HEK293 (cell line): Measurements from ENCODE around the gene TMUB1.

Experiments used
- CTCF ChIA-PET: fragments of 350-600 bp; formaldehyde crosslinking; extraction: SDS; loops from one replicate; lab custom pipeline; 2021; ENCODE audit warnings: antibody characterized with exemption; lab: Yijun Ruan, JAX
- POLR2A ChIA-PET: fragments of 300-600 bp; formaldehyde crosslinking; extraction: SDS; loops from one replicate; lab custom pipeline; 2020; ENCODE audit warnings: antibody characterized with exemption, inconsistent platforms; lab: Yijun Ruan, JAX
- H3K27ac ChIP-seq: fragments of 200-500 bp; sonication (Bioruptor generic); 2 replicates; pipeline ENCODE4 v1.5.1; 2014; ENCODE audit warnings: low read depth, low read length, control low read depth, inconsistent platforms; ENCODE audit errors: extremely low read depth
- H3K36me3 ChIP-seq, 2 experiments: fragments of 200-500 bp in 1 of 2; sonication (Bioruptor generic) in 1 of 2; 1 replicate in 1 of 2; 2 replicates in 1 of 2; pipeline ENCODE4 v1.5.1; 2014 to 2017; ENCODE audit warnings: inconsistent platforms in 2 of 2, low read length in 2 of 2; ENCODE audit not compliant: control insufficient read depth in 2 of 2, insufficient read depth in 1 of 2
- H3K4me1 ChIP-seq: fragments of 200-500 bp; sonication (Bioruptor generic); 2 replicates; pipeline ENCODE4 v1.5.1; 2014; ENCODE audit warnings: mild to moderate bottlenecking, low read length, inconsistent platforms; ENCODE audit not compliant: control insufficient read depth, insufficient read depth
- H3K4me3 ChIP-seq: 2 replicates; pipeline ENCODE4 v1.5.1; 2011; ENCODE audit warnings: low read depth, mild to moderate bottlenecking, control low read depth, low read length, moderate library complexity
- H3K9me3 ChIP-seq: fragments of 200-500 bp; sonication (Bioruptor generic); 2 replicates; pipeline ENCODE4 v1.5.1; 2014; ENCODE audit warnings: low read depth, low read length, inconsistent platforms; ENCODE audit not compliant: control insufficient read depth, insufficient read depth
- ATF2 ChIP-seq: fragments of 450-650 bp; formaldehyde crosslinking; IDR thresholded peaks from 2 replicates; pipeline ENCODE4 v1.5.1; 2016; ENCODE audit warnings: missing biosample characterization, missing genetic modification characterization, low read depth
- BCL11A ChIP-seq: fragments of 450-650 bp; formaldehyde crosslinking; IDR thresholded peaks from 2 replicates; pipeline ENCODE4 v1.5.1; 2016; ENCODE audit warnings: low read depth, missing biosample characterization, missing genetic modification characterization
- GFI1B ChIP-seq: fragments of 450-650 bp; formaldehyde crosslinking; IDR thresholded peaks from 2 replicates; pipeline ENCODE4 v1.5.1; 2016; ENCODE audit warnings: missing biosample characterization, missing genetic modification characterization
- GLIS2 ChIP-seq: fragments of 450-650 bp; formaldehyde crosslinking; IDR thresholded peaks from 2 replicates; pipeline ENCODE4 v1.5.1; 2016; ENCODE audit warnings: missing biosample characterization, missing genetic modification characterization
- OVOL3 ChIP-seq: fragments of 450-650 bp; formaldehyde crosslinking; IDR thresholded peaks from 2 replicates; pipeline ENCODE4 v1.5.1; 2016; ENCODE audit warnings: missing biosample characterization, missing genetic modification characterization
- PRDM1 ChIP-seq: fragments of 450-650 bp; formaldehyde crosslinking; IDR thresholded peaks from 2 replicates; pipeline ENCODE4; 2016; ENCODE audit warnings: missing biosample characterization, missing genetic modification characterization
- WT1 ChIP-seq: fragments of 450-650 bp; formaldehyde crosslinking; IDR thresholded peaks from 2 replicates; pipeline ENCODE4 v1.5.1; 2016; ENCODE audit warnings: missing biosample characterization, missing genetic modification characterization
- YY1 ChIP-seq: fragments of 450-650 bp; formaldehyde crosslinking; IDR thresholded peaks from 2 replicates; pipeline ENCODE4 v1.5.1; 2018; ENCODE audit warnings: missing biosample characterization, missing genetic modification characterization
- ZBTB1 ChIP-seq: fragments of 450-650 bp; formaldehyde crosslinking; IDR thresholded peaks from 2 replicates; pipeline ENCODE4 v1.5.1; 2016; ENCODE audit warnings: missing biosample characterization, missing genetic modification characterization
- ZBTB20 ChIP-seq: fragments of 450-650 bp; formaldehyde crosslinking; IDR thresholded peaks from 2 replicates; pipeline ENCODE4 v1.5.1; 2016; ENCODE audit warnings: missing biosample characterization, missing genetic modification characterization
- ZFP37 ChIP-seq: fragments of 450-650 bp; formaldehyde crosslinking; IDR thresholded peaks from 2 replicates; pipeline ENCODE4 v1.5.1; 2016; ENCODE audit warnings: missing biosample characterization, missing genetic modification characterization
- ZNF10 ChIP-seq: fragments of 450-650 bp; formaldehyde crosslinking; IDR thresholded peaks from 2 replicates; pipeline ENCODE4 v1.5.1; 2017; ENCODE audit warnings: missing biosample characterization, missing genetic modification characterization
- ZNF140 ChIP-seq: fragments of 450-650 bp; formaldehyde crosslinking; IDR thresholded peaks from 2 replicates; pipeline ENCODE4 v1.5.1; 2016; ENCODE audit warnings: missing biosample characterization, missing genetic modification characterization
- ZNF211 ChIP-seq: fragments of 450-650 bp; formaldehyde crosslinking; IDR thresholded peaks from 2 replicates; pipeline ENCODE4 v1.5.1; 2016; ENCODE audit warnings: low read depth, missing biosample characterization, missing genetic modification characterization
- ZNF214 ChIP-seq: fragments of 450-650 bp; formaldehyde crosslinking; IDR thresholded peaks from 2 replicates; pipeline ENCODE4 v1.5.1; 2017; ENCODE audit warnings: missing biosample characterization, mild to moderate bottlenecking, missing genetic modification characterization, borderline replicate concordance
- ZNF248 ChIP-seq: fragments of 450-650 bp; formaldehyde crosslinking; IDR thresholded peaks from 2 replicates; pipeline ENCODE4 v1.5.1; 2017; ENCODE audit warnings: missing biosample characterization, missing genetic modification characterization
- ZNF341 ChIP-seq: fragments of 450-650 bp; formaldehyde crosslinking; IDR thresholded peaks from 2 replicates; pipeline ENCODE4; 2016; ENCODE audit warnings: low read depth, missing biosample characterization, missing genetic modification characterization
- ZNF394 ChIP-seq: fragments of 450-650 bp; formaldehyde crosslinking; IDR thresholded peaks from 2 replicates; pipeline ENCODE4 v1.5.1; 2016; ENCODE audit warnings: missing biosample characterization, missing genetic modification characterization, mild to moderate bottlenecking, moderate library complexity, borderline replicate concordance
- ZNF426 ChIP-seq: fragments of 450-650 bp; formaldehyde crosslinking; IDR thresholded peaks from 2 replicates; pipeline ENCODE4 v1.5.1; 2017; ENCODE audit warnings: missing biosample characterization, missing genetic modification characterization, mild to moderate bottlenecking, inconsistent platforms, moderate library complexity
- ZNF449 ChIP-seq: fragments of 450-650 bp; formaldehyde crosslinking; IDR thresholded peaks from 2 replicates; pipeline ENCODE4 v1.5.1; 2017; ENCODE audit warnings: missing biosample characterization, mild to moderate bottlenecking, missing genetic modification characterization, moderate library complexity
- ZNF510 ChIP-seq: fragments of 450-650 bp; formaldehyde crosslinking; IDR thresholded peaks from 2 replicates; pipeline ENCODE4 v1.5.1; 2018; ENCODE audit warnings: mild to moderate bottlenecking, missing genetic modification characterization, missing biosample characterization; ENCODE audit not compliant: insufficient replicate concordance
- ZNF561 ChIP-seq: fragments of 450-650 bp; IDR thresholded peaks from 2 replicates; pipeline ENCODE4 v1.5.1; 2018; ENCODE audit warnings: missing biosample characterization, missing genetic modification characterization, borderline replicate concordance
- ZNF610 ChIP-seq: fragments of 450-650 bp; formaldehyde crosslinking; IDR thresholded peaks from 2 replicates; pipeline ENCODE4 v1.5.1; 2016; ENCODE audit warnings: missing biosample characterization, missing genetic modification characterization, borderline replicate concordance
- ZNF624 ChIP-seq: fragments of 450-650 bp; formaldehyde crosslinking; IDR thresholded peaks from 2 replicates; pipeline ENCODE4 v1.5.1; 2017; ENCODE audit warnings: missing biosample characterization, missing genetic modification characterization
- ZNF670 ChIP-seq: fragments of 450-650 bp; formaldehyde crosslinking; IDR thresholded peaks from 2 replicates; pipeline ENCODE4 v1.5.1; 2016; ENCODE audit warnings: missing biosample characterization, missing genetic modification characterization, low read depth
- ZNF692 ChIP-seq: fragments of 450-650 bp; formaldehyde crosslinking; IDR thresholded peaks from 2 replicates; pipeline ENCODE4 v1.5.1; 2016; ENCODE audit warnings: missing biosample characterization, missing genetic modification characterization
- ZNF785 ChIP-seq: fragments of 450-650 bp; formaldehyde crosslinking; IDR thresholded peaks from 2 replicates; pipeline ENCODE4 v1.5.1; 2016; ENCODE audit warnings: missing biosample characterization, missing genetic modification characterization
- ZNF830 ChIP-seq: fragments of 450-650 bp; IDR thresholded peaks from 2 replicates; pipeline ENCODE4 v1.5.0; 2018; ENCODE audit warnings: missing biosample characterization, missing genetic modification characterization, low read depth, mild to moderate bottlenecking, moderate library complexity
- ZSCAN16 ChIP-seq: fragments of 450-650 bp; formaldehyde crosslinking; IDR thresholded peaks from 2 replicates; pipeline ENCODE4 v1.5.1; 2016; ENCODE audit warnings: missing biosample characterization, missing genetic modification characterization
- TF ChIP-seq, protein P1 (sequence below): fragments of 450-650 bp; formaldehyde crosslinking; IDR thresholded peaks from 2 replicates; pipeline ENCODE4 v1.5.1; 2016; ENCODE audit warnings: missing biosample characterization, missing genetic modification characterization
- TF ChIP-seq, protein P2 (sequence below): fragments of 450-650 bp; formaldehyde crosslinking; IDR thresholded peaks from 2 replicates; pipeline ENCODE4 v1.5.1; 2016; ENCODE audit warnings: missing biosample characterization, missing genetic modification characterization

TMUB1 gene

GRCh38 chr7:151085691-151086620 is 2.7 kb upstream of the TMUB1 start, which contains the start of gene AGAP3:
TSS of gene AGAP3 (plus strand) at chr7:151086475. CDS start at chr7:151086742, 267 bp downstream.
- H3K4me1 ChIP-seq: peaks cover 7% of the 10 kb centered on the region
- peaks cover 0 to 15% of the 10 kb centered on the region in 2 experiments; a peak in 1 of 3 replicates for H3K36me3 ChIP-seq
- no peaks in the 10 kb centered on the region for H3K9me3 ChIP-seq
- peak within 1 kb of the TSS; percentile 80 for H3K4me3 ChIP-seq
- CTCF ChIA-PET: interaction anchor here (0.6 to 2.2 kb wide), 10 partner anchors 21 to 75 kb away, joined by 3 to 19 read pairs (median 5); no protein-coding TSS in a partner anchor
- POLR2A ChIA-PET: interaction anchor here (1.2 to 3.0 kb wide), 7 partner anchors 9 to 151 kb away, joined by 3 to 16 read pairs (median 6); partner anchors contain the start of genes ABCB8 and ABCF2
- peak within 1 kb of the TSS; percentile 82 for H3K27ac ChIP-seq
- TF ChIP-seq YY1 (tag by site-specific recombination) (no peak), ZNF10 (tag by site-specific recombination) (no peak), OVOL3 (tag by site-specific recombination) (no peak), ZFP37 (tag by site-specific recombination) (no peak), ZNF394 (tag by site-specific recombination) (peak; percentile 86), ZNF624 (tag by site-specific recombination) (no peak), ZNF510 (no peak), WT1 (tag by site-specific recombination) (0 out of 2 replicates have a peak, but pooled peaks have one; percentile 12), ZSCAN16 (no peak), ZNF785 (tag by site-specific recombination) (no peak), ZBTB20 (tag by site-specific recombination) (peak; percentile 87), ZBTB1 (tag by site-specific recombination) (no peak), ZNF449 (tag by site-specific recombination) (no peak), ATF2 (tag by site-specific recombination) (no peak), GLIS2 (peak; percentile 96), ZNF341 (peak; percentile 100), ZNF140 (no peak), ZNF211 (no peak), ZNF426 (tag by site-specific recombination) (no peak), ZNF670 (no peak), BCL11A (tag by site-specific recombination) (peak; percentile 74; the same call in 1 of the 2 replicates), ZNF692 (peak; percentile 61), ZNF561 (no peak; the same call in 1 of the 2 replicates), ZNF830 (tag by site-specific recombination) (no peak), PRDM1 (no peak), ZNF248 (no peak), ZNF214 (no peak), GFI1B (tag by site-specific recombination) (no peak), ZNF610 (tag by site-specific recombination) (no peak)
- TF ChIP-seq, protein P1, sequence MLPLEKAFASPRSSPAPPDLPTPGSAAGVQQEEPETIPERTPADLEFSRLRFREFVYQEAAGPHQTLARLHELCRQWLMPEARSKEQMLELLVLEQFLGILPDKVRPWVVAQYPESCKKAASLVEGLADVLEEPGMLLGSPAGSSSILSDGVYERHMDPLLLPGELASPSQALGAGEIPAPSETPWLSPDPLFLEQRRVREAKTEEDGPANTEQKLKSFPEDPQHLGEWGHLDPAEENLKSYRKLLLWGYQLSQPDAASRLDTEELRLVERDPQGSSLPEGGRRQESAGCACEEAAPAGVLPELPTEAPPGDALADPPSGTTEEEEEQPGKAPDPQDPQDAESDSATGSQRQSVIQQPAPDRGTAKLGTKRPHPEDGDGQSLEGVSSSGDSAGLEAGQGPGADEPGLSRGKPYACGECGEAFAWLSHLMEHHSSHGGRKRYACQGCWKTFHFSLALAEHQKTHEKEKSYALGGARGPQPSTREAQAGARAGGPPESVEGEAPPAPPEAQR (tag by site-specific recombination): no peak
- TF ChIP-seq, protein P2, sequence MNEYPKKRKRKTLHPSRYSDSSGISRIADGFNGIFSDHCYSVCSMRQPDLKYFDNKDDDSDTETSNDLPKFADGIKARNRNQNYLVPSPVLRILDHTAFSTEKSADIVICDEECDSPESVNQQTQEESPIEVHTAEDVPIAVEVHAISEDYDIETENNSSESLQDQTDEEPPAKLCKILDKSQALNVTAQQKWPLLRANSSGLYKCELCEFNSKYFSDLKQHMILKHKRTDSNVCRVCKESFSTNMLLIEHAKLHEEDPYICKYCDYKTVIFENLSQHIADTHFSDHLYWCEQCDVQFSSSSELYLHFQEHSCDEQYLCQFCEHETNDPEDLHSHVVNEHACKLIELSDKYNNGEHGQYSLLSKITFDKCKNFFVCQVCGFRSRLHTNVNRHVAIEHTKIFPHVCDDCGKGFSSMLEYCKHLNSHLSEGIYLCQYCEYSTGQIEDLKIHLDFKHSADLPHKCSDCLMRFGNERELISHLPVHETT (tag by site-specific recombination): no peak
